Measurements from ENCODE around the gene CRYBB1.
A peak's percentile ranks its signal among the peaks of the same experiment; 100 is the strongest.

CRYBB1 gene

GRCh38 chr22:26606611-26607010, 11.2 kb downstream of the CRYBB1 start:
- DNase-seq (ENCODE audit: low read depth, low spot score) = no peak

- DNase-seq (ENCODE audit: low read depth, low spot score) = no peak
Measured at GRCh38 chr22:26604368-26604767, 13.5 kb downstream of the CRYBB1 start.

DNA sequence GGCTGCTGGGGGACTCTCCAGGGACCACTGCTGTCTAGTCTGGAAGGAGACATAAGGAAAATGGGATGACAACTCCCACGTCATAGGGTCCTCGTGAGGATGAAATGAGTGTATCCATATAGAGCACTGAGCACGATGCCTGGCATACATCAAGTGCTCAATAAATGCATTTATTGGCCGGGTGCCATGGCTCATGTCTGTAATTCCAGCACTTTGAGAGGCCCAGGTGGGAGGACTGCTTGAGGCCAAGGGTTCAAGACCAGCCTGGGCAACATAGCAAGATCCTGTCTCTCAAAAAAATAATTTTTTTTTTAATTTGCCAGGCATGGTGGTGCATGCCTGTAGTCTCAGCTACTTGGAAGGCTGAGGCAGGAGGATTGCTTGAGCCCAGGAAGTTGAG, 15.7 kb downstream of the CRYBB1 start:
- no peak for DNase-seq (ENCODE audit: low read depth, low spot score)

DNA sequence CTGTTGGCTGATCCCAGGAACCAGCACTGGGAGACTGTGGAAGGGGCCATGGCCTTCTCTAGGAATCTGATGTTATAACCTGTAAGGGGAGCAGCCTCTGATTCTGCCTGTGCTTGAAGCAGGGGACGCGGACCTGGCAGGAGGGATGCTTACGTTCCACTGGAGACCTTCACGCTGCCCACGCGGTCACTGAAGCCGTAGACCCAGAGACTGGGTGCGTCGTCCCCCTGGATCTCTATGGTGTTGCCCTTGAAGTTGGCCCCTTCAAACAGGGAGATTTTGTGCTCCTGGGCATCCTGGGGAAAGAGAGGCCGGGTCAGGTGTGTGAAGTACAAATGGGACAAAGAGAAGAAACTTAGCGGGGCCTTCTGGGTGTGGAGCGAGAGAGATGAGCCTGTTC, 16.1 kb downstream of the CRYBB1 start:
- DNase-seq (ENCODE audit: low read depth, low spot score) = no peak

DNA sequence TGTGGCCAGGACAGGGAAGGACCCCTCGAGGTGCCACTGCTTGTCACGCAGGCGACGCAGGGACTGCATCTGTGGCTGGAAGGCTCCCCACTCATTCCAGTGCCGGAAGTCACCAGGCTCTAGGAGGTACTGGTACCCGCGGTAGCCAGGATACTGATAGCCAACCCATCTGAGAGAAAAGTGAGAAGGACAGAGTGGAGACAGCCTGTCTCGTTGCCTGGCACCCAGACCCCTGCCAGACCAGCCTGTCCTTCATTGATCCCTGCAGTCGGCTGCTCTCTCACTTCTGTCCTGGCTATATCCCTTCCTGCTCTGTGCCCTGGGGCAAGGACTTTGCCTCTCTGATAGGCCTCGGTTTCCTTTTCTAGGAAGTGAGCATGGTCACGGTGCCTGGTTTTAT, 18.3 kb downstream of the CRYBB1 start:
- DNase-seq (ENCODE audit: low read depth, low spot score) = no peak

GRCh38 chr22:26597480-26597879, 20.3 kb downstream of the CRYBB1 start:
- DNase-seq (ENCODE audit: low read depth, low spot score) = no peak

GRCh38 chr22:26597026-26597425, 20.8 kb downstream of the CRYBB1 start:
- DNase-seq (ENCODE audit: low read depth, low spot score) = no peak

GRCh38 chr22:26593763-26594162, 24.1 kb downstream of the CRYBB1 start:
- no peak for DNase-seq (ENCODE audit: low read depth, low spot score)

- no peak for DNase-seq (ENCODE audit: low read depth, low spot score)
Measured at GRCh38 chr22:26592421-26592891, 25.4 kb downstream of the CRYBB1 start.

GRCh38 chr22:26589845-26590736, 27.7 kb downstream of the CRYBB1 start, which contains the start of gene TPST2:
TPST2 (minus strand) TSS chr22:26590132; CDS start chr22:26541630, 48,502 bp downstream.
- peak; percentile 74 for DNase-seq (ENCODE audit: low read depth, low spot score)

GRCh38 chr22:26589367-26589844, 28.4 kb downstream of the CRYBB1 start:
- no peak for DNase-seq (ENCODE audit: low read depth, low spot score)

DNA sequence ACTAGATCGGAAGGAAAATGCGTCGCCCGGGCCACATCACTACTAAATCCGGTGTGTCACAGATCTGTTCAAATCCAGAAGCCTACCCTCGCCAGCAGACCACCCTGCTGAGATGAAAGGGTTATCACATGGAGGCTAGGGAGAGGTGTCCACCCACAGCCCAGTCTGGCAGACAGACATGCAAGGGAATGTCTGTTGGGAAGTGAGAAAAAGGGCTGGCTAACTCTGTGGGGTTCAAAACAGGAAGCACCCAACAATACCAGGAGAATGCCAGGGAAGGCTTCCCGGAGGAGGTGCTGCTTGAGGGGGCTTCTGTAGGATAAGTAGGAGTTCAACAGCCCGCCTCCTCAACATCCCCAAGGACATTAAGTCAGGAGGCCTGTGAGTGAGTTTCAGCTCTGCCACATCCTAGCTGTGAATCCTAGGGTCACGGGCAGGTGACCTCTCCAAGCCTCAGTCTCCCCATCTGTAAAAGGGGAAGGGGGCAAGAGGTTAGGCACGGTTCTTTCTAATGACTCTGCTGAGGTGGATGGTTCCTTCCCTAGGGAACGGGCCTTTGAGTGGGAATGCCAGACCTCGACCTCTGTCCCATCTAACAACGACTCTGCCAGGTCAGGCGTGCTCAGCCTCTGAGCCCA, 29.0 kb downstream of the CRYBB1 start:
- DNase-seq (ENCODE audit: low read depth, low spot score) = peak; percentile 55

GRCh38 chr22:26587991-26588613, 29.7 kb downstream of the CRYBB1 start:
- no peak for DNase-seq (ENCODE audit: low read depth, low spot score)

DNA sequence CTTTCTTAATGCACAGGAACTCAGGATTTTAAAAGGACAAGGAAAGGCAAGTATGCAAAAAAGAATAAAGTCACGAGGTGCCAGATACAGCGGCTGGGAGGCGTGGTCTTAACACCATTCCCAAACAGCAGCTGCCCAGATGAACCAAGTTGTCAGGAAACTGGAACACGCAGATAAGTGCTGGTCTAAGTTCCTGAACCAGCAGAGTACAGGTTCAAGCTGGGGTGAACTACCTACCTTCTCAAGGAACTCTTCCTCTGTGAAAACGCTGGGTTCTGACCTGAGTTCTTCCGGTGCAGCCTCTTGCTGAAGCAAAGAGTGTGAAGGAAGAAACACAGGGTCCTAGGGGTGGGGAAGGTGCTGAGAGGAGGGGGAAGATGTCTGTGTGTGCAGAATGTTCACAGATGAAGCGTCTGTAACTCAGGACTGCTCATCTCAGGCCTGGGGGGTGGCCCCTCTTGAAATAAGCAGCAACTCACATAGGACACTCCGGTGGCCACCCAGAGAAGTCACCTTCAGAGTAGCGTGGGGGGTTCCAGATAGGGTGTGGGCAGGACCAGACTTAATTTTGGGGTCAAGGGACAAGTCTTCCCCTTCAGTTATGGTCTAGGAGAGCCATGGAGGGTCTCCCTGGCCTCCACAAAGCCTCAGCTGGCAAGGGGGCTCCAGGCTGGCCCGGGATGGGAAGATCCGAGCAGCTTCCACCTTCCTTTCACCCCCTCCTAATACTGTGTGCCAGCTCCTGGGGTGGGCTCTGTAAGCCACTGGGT, 31.1 kb downstream of the CRYBB1 start:
- no peak for DNase-seq (ENCODE audit: low read depth, low spot score)

DNA sequence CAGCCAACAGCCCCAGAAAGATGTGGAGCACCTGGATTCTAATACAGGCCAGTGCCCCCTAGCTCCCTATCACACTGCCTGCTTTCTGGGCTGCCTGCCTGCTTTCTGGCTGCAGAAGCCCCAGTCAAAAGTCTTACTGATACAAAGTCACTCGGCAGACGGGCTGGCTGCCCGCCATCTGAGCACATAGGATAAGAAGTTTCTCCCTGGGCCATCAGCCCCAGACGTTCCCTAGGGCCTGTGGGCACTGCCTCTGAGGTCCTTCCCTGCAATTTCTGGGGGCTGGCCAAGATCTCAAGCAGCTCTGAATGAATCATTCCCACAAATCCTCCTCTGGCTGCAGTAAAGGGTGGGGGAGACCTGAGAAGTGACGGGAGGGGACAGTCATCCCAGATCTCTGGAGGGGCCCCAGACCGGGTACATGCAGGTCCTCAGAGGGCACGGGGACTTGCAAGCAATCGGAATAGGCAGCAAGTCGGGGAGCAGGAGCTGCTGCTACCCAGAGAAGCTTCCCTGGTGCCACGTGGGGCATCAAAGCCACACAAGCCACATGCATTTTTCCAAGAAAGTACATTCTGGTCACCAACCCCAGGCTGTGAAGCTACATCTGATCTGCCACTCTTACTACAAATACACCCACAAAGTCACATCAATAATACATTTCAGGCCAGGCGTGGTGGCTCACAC, 32.6 kb downstream of the CRYBB1 start:
- DNase-seq (ENCODE audit: low read depth, low spot score) = no peak

GRCh38 chr22:26584010-26584409, 33.8 kb downstream of the CRYBB1 start:
- DNase-seq (ENCODE audit: low read depth, low spot score) = no peak

- DNase-seq (ENCODE audit: low read depth, low spot score) = no peak
Measured at GRCh38 chr22:26581633-26582168, 36.1 kb downstream of the CRYBB1 start.

DNA sequence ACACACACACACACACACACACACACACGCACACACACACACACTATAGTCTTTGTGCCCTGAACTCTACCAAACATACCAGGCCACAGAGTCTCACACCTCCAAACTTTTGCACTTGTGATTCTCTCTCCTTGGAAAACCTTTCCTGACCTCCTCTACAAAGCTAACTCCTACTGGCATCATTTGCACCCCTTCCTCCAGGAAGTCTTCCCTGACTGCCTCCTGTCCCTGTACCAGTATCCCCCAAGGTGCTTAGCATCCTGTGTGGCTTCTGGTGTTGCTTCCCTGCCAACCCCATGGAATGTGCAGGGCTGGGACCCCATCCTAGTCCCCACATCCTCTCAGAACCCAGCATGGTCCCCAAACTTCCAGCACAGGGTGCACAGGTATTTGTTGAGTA, 36.8 kb downstream of the CRYBB1 start:
- no peak for DNase-seq (ENCODE audit: low read depth, low spot score)

DNA sequence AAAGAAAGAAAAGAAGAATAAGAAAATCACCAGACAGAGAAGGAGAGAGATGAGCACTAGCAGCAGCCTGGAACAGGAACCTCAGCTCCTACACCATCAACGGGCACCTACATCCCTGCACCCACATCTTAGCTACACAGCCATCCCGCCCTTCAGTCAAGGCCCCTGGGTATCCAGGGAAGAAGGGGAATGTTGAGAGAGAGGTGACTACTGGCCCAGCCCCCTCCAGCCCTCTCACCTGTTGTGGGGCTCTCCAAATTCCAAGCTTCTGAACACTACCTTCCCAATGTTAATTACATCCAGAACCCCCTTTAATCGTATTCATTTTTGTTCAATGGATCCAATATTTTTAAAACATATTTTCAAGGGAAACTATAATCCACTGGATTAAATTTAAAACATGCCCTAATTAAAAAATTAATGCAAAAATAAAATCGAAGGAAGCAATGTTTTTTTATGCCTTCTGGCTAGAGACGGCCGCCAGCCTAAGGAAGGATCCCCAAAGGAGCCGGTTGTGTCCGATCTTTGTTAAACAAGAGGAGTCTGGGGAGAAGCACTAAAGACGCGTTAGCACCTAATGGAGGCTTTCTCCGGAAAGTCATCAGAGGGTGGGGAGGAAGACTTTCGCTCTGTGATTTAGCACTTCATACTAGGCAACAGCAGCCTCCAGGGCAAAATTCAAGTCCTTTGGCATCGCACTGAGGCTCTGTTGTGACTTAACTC, 37.4 kb downstream of the CRYBB1 start:
- peak; percentile 56 for DNase-seq (ENCODE audit: low read depth, low spot score)

GRCh38 chr22:26579331-26579886, 38.4 kb downstream of the CRYBB1 start:
- DNase-seq (ENCODE audit: low read depth, low spot score) = no peak
